ENCODE measurements around the gene KIF1A.

The KIF1A gene

GRCh38 chr2:240735476-240735875, 84.5 kb downstream of the KIF1A start:
- TF ChIP-seq POLR2AphosphoS5 (IDR thresholded peaks at IDR 0.05; ENCODE audit: low read depth) (no peak), SPI1 (IDR thresholded peaks at IDR 0.05; ENCODE audit: borderline replicate concordance, low read depth) (no peak)
- TF ChIP-seq, protein P1, sequence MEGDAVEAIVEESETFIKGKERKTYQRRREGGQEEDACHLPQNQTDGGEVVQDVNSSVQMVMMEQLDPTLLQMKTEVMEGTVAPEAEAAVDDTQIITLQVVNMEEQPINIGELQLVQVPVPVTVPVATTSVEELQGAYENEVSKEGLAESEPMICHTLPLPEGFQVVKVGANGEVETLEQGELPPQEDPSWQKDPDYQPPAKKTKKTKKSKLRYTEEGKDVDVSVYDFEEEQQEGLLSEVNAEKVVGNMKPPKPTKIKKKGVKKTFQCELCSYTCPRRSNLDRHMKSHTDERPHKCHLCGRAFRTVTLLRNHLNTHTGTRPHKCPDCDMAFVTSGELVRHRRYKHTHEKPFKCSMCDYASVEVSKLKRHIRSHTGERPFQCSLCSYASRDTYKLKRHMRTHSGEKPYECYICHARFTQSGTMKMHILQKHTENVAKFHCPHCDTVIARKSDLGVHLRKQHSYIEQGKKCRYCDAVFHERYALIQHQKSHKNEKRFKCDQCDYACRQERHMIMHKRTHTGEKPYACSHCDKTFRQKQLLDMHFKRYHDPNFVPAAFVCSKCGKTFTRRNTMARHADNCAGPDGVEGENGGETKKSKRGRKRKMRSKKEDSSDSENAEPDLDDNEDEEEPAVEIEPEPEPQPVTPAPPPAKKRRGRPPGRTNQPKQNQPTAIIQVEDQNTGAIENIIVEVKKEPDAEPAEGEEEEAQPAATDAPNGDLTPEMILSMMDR (IDR thresholded peaks at IDR 0.05; ENCODE audit: insufficient read depth, low read length): no peak
- TF ChIP-seq, protein P2, sequence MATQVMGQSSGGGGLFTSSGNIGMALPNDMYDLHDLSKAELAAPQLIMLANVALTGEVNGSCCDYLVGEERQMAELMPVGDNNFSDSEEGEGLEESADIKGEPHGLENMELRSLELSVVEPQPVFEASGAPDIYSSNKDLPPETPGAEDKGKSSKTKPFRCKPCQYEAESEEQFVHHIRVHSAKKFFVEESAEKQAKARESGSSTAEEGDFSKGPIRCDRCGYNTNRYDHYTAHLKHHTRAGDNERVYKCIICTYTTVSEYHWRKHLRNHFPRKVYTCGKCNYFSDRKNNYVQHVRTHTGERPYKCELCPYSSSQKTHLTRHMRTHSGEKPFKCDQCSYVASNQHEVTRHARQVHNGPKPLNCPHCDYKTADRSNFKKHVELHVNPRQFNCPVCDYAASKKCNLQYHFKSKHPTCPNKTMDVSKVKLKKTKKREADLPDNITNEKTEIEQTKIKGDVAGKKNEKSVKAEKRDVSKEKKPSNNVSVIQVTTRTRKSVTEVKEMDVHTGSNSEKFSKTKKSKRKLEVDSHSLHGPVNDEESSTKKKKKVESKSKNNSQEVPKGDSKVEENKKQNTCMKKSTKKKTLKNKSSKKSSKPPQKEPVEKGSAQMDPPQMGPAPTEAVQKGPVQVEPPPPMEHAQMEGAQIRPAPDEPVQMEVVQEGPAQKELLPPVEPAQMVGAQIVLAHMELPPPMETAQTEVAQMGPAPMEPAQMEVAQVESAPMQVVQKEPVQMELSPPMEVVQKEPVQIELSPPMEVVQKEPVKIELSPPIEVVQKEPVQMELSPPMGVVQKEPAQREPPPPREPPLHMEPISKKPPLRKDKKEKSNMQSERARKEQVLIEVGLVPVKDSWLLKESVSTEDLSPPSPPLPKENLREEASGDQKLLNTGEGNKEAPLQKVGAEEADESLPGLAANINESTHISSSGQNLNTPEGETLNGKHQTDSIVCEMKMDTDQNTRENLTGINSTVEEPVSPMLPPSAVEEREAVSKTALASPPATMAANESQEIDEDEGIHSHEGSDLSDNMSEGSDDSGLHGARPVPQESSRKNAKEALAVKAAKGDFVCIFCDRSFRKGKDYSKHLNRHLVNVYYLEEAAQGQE (IDR thresholded peaks at IDR 0.05; ENCODE audit: insufficient replicate concordance, low read depth): no peak
- no peak overlapping the region for H3K27ac ChIP-seq (replicated peaks)
- no peak overlapping the region for H3K4me3 ChIP-seq (replicated peaks; ENCODE audit: insufficient read depth, low read length)
- DNase-seq (ENCODE audit: low read depth in 1 of 2, low spot score in 1 of 2): no peak
- peaks cover 8% of the 10 kb centered on the region for H3K27me3 ChIP-seq (ENCODE audit: insufficient read depth, poor library complexity, severe bottlenecking)

- peaks cover 9% of the 10 kb centered on the region for H3K27me3 ChIP-seq (ENCODE audit: insufficient read depth, poor library complexity, severe bottlenecking)
- H3K4me3 ChIP-seq (replicated peaks; ENCODE audit: insufficient read depth, low read length): no peak overlapping the region
- DNase-seq (ENCODE audit: low read depth in 1 of 2, low spot score in 1 of 2): no peak
- H3K27ac ChIP-seq (replicated peaks): no peak overlapping the region
- TF ChIP-seq POLR2AphosphoS5 (IDR thresholded peaks at IDR 0.05; ENCODE audit: low read depth) (no peak), SPI1 (IDR thresholded peaks at IDR 0.05; ENCODE audit: borderline replicate concordance, low read depth) (no peak)
- TF ChIP-seq, protein P1 (IDR thresholded peaks at IDR 0.05; ENCODE audit: insufficient read depth, low read length): no peak
Measured at GRCh38 chr2:240734756-240735155, 85.3 kb downstream of the KIF1A start.

DNA sequence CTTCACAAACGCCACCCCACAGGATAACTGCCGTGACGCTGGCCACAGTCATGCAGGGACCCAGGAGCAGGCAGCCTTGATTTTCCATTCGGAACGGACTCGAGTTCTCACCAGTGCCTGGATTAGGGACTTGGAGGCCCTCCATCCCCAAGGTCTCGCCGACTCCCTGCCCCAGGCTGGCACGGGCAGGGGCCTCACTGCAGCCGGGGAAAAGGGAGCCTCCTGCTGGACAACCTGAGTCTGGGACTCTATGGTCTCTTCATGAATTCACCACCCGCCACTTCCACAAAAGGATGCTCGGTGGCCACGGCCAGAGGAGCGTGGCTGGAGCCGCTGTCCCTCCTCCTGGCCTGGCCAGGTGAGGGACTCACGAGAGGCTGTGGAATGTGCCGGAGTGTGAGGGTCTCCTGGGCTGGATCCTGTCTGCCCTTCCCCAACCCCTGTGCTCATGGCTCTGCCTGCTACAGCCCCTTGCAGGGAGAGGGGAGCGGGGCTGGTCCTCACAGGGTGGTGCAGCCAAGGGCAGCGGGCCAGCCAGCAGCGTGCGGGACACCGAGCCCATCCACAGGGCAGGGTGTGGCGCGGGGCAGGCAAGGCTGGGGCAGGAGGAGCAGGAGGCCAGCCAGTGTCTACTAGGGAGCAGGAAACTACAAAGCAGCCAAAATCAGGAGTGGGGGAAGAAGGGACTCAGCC, 86.1 kb downstream of the KIF1A start:
- Histone ChIP-seq H3K4me3 (replicated peaks; ENCODE audit: insufficient read depth, low read length) (no peak overlapping the region), H3K27ac (replicated peaks) (no peak overlapping the region), H3K27me3 (ENCODE audit: insufficient read depth, poor library complexity, severe bottlenecking) (peaks cover 6% of the 10 kb centered on the region)
- TF ChIP-seq, protein P1 (IDR thresholded peaks at IDR 0.05; ENCODE audit: insufficient read depth, low read length): peak; percentile 18
- TF ChIP-seq, protein P2 (IDR thresholded peaks at IDR 0.05; ENCODE audit: insufficient replicate concordance, low read depth): no peak
- peak in 1 of 2 experiments; percentile 35 for DNase-seq (ENCODE audit: low read depth in 1 of 2, low spot score in 1 of 2)

Measured in HL-60 (cell line).